Fibroblast of lung (primary cell): ENCODE measurements around the gene MAMLD1.

Experiments used
- CTCF ChIP-seq, 2 donors: IDR thresholded peaks in 1 of 2; conservative IDR thresholded peaks in 1 of 2; 1 replicate in 1 of 2; 2 replicates in 1 of 2; pipeline ENCODE4 v1.5.1; 2011 to 2012; ENCODE audit warnings: low read length in 2 of 2, control low read depth in 1 of 2, inconsistent platforms in 1 of 2, low read depth in 1 of 2, mild to moderate bottlenecking in 1 of 2
- EZH2 ChIP-seq: IDR thresholded peaks from 2 replicates; pipeline ENCODE4 v1.5.1; 2012; ENCODE audit warnings: low read length, control low read depth, mild to moderate bottlenecking; ENCODE audit errors: missing control alignments

GRCh38 chrX:150332023-150332422, 31.1 kb upstream of the MAMLD1 start:
- TF ChIP-seq CTCF (conservative IDR thresholded peaks at IDR 0.05 in 1 of 2, IDR thresholded peaks at IDR 0.05 in 1 of 2; ENCODE audit: low read depth in 1 of 2, low read length in 2 of 2) (no peak), EZH2 (no peak)
